C4-2B (cell line): ENCODE measurements around the gene CYB561D2.

Source experiments
- ZFX ChIP-seq: fragments of 450-650 bp; IDR thresholded peaks from 2 replicates; pipeline ENCODE4 v1.6.1; 2017
- TF ChIP-seq, protein P1 (sequence below): fragments of 450-650 bp; conservative IDR thresholded peaks from 2 replicates; pipeline ENCODE4 v1.5.1; 2017; ENCODE audit warnings: mild to moderate bottlenecking

DNA sequence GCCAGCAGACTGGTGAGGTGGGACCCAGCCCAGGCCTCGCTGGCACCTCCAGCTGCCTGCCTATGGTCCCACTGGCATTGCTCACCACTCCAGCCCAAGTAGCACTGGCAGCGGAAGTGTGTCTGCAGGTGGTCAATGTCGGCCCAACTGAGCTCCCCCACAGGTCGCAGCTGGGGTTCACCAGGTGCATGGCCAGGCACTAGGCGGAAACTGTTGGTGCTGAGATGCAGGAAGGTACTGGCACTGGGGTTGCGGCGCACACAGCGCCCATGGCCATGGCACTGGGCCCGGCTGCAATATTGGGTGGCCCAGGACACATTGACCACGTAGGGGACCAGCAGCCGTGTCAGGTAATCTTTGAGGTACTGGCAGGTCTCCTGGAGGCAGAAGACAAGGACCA, 32.5 kb upstream of the CYB561D2 start:
- TF ChIP-seq, protein P1, sequence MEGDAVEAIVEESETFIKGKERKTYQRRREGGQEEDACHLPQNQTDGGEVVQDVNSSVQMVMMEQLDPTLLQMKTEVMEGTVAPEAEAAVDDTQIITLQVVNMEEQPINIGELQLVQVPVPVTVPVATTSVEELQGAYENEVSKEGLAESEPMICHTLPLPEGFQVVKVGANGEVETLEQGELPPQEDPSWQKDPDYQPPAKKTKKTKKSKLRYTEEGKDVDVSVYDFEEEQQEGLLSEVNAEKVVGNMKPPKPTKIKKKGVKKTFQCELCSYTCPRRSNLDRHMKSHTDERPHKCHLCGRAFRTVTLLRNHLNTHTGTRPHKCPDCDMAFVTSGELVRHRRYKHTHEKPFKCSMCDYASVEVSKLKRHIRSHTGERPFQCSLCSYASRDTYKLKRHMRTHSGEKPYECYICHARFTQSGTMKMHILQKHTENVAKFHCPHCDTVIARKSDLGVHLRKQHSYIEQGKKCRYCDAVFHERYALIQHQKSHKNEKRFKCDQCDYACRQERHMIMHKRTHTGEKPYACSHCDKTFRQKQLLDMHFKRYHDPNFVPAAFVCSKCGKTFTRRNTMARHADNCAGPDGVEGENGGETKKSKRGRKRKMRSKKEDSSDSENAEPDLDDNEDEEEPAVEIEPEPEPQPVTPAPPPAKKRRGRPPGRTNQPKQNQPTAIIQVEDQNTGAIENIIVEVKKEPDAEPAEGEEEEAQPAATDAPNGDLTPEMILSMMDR, result no peak
- TF ChIP-seq ZFX, result no peak
